Measurements from ENCODE around the gene FERMT2.

The FERMT2 gene

GRCh38 chr14:52860910-52861309 is 89.9 kb downstream of the FERMT2 start:
- DNase-seq = no peak

- no peak for DNase-seq
These were observed 90.6 kb downstream of the FERMT2 start for GRCh38 chr14:52860209-52860608.

DNA sequence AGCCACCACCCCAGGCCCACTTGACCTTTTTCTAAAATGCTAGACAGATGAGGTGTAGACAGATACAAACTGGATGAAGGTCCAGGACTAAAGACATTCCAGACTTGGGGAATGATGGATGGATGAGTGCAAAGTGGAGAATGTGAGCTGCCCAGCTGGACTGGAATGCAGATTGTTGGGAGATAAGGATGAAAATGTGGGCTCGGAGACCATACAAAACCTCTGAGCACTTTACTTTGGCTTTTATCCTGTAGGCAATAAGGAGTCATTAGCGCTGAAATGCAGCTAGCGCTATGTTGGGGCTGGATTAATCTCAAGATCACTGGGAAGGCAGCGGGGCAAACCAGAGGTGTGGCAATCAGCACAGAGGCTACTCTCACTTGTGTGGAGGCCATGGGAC is 94.7 kb downstream of the FERMT2 start:
- no peak for DNase-seq

DNA sequence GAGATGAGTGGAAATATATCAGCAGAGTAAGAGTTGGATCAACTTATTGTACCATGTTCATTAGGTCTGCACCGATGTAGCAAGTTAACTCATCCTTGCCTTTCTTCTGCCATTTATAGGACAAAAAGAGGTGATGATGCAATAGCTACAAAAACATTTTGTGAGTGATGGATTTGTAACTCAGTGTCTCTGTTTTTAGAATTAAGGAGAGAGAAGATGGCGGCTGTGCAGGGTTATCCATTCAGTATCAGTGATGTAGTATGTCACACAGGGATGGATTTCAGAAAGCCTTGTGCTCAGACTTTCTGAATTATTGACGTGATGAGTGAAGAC is 97.4 kb downstream of the FERMT2 start:
- no peak for DNase-seq

DNA sequence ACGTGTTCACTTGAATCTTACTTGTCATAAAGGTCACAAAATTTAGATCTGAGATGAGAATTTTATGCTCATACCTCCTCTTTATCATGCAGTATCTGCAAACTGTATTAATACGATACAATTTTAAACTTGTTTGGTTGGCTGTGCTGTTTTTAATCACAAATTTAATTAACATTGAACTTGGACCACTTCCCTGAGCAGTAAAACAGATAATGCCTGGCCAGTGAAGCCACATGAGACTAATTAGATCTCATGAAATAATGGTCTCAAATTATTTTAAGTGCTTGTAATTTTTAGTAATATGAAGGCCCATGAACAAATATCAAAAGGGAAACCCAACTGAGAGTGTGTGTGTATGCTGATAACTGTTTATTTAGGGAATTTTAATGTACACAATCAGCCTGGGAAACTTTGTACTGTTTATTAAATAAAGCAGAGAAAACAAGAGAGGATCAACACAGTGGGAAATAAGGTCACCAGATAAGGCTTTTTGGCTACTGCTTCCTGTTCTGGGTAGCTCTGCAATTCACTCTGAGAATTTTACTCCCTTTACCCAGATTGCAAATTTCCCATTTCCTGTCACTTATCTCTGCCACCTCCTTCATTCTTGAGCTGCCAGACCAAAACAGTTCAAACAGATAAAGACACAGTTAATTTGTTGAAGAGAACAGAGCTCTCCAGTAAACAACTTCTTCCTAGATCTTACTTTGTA is 97.9 kb downstream of the FERMT2 start:
- peak; percentile 14 for DNase-seq

GRCh38 chr14:52850451-52850909 is 100.4 kb downstream of the FERMT2 start:
- no peak for DNase-seq

DNA sequence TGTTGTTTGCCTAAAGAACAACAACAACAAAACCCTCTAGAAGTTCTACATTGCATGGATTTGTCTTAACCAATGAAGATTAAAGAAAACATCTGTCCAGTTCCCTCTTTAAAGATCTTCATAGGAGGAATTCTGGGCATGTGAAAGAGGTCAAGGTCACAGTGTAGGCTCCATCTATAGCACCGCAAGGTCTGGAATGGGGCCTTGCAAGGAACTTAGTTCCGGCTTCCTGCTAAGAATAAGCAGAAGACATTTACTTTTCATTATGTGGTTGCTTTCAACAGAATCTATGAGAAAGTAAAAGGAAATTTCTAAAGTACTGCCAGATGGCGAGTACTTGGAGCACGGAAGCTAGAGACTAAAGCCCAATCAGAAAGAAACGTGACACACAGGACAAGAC is 102.2 kb downstream of the FERMT2 start:
- no peak for DNase-seq

DNA sequence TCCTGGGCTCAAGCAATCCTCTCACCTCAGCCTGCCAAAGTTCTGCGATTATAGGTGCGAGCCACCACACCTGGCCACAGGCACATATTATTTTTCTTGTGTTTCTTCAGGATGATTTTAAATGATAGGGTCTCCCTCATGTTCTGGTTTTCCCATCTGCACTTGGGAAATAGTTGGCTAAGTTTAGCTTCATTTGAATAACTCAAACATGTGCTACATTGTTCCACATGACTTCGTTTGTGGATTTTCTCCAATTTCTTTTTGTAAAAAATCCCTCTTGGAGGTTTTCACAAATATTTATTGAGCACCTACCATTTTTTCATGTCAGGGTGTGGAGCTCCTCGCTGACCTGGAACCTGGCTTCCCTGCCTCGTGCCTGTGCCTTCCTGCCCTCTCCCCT is 104.3 kb downstream of the FERMT2 start:
- no peak for DNase-seq

DNA sequence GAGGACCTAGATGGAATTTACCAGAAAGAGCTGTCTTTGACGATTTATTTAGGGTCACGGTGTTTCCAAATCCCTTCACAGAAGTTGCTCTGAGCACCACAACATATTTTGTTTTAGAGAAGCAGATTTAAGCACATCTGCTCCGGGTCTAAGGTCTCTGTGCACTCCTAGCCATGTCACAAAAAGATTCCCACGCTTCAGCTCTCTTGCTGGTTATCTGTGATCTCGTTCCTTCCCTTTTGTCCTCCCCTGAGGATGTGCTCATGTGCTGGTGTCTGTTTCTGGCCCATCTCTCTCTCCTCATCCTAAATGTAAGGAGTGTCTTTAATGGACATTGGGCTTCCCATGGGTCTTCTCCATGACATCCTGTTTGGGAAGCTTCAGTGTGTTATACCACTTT is 105.8 kb downstream of the FERMT2 start:
- no peak for DNase-seq

DNA sequence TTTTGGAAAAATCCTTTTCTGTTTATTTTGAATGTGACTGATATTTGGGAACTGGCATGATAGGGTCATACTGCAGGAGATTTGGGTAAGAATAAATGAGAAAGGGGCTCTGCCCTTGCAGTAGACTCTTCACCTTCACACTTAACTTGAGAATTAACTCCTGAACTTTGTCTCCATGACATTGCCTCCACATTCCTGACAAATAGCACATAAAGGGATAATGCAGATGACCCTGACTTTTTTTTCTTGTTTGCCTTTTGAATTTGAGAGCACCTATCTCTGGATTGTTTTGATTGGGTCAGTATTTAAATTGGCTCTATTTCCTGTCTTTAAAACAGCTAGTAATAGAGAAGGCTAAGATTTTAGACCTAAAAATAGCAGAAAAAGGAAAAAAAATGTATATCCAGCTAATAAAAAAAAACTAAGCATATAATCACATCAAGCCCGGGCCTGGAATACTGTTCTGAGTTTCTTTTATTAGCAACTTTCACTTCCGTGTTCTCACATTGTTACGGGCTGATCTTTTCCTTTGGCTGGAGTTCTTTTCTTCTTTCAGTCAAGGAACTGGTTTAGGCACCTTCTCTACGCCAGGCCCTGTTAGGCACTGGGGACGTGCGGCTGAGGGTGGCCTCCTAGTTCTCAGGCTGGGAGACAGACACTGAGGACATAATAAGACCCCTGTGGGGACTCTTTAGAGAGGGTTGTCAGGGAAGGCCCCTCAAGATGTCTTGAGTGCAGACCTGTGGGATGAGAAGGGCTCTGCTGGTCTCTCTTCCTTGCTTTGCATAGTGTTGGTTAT is 106.4 kb downstream of the FERMT2 start:
- no peak for DNase-seq

- no peak for DNase-seq
These were observed 110.0 kb downstream of the FERMT2 start for GRCh38 chr14:52840877-52841276.

- DNase-seq = no peak
These were observed 113.4 kb downstream of the FERMT2 start for GRCh38 chr14:52837451-52837850.

DNA sequence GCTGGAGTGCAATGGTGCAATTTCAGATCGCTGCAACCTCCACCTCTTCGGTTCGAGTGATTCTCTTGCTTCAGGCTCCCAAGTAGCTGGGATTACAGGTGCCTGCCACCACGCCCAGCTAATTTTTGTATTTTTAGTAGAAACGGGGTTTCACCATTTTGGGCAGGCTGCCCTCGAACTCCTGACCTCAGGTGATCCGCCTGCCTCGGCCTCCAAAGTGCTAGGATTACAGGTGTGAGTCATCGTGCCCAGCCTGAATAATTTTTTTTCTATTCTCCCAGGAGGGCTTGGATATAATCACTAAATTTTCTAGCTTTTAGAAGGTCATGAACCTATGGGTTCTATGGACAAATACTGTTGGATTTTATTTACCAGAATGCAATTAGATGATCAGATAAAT is 114.8 kb downstream of the FERMT2 start:
- no peak for DNase-seq

DNA sequence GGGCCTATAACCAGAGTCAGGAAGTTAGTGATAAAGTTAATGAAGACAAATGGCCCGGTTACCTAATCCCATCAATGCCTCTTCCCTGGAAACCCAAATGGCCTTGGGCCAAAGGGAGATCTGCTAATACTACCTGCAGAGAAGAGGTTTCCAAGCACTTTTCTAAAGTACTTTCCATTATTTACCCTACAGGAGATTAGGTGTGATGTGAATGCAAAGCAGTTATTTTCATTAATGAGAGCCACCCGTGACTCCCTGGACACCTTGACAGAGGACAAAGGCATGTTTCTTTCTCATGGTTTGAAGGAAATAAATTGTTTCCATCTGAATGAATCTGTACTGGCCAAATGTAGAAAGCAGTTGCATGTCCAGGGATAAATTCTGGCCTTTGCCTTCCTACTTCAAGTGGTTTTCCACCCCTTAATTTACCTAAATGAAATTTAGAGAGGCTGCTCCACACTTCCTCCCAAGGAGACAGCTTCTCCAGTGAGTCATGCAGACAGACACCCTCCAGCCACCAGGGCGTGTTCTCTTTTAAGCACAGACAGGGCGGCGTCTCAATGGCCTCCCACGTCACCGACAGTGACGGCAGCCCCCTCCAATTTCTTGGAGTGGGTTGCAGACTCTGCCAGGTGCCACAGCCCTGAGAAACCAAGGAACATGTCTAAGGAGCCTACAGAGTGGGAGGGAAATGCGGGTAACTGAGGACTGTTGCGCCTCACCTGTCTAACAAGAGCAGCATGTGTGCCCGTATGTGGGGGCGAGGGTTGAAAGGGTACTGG is 115.5 kb downstream of the FERMT2 start:
- DNase-seq = peak; percentile 37

DNA sequence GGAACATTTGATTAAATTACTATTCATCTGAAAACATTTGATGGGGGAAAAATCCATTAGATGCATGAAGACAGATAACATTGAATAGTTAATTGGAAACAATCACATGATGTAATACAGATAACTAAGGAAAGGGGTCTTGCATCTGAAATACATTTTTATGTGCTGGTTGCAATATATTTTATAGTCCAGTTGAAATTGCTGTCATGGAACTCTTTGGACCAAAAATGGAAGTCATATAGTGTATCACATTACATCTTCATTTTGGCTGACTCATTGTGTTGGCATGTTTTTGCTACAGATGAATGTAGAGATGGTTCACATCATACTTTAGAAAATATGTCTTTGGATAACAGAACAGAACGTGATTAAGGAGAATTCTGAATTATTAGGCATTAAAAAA is 116.4 kb downstream of the FERMT2 start:
- no peak for DNase-seq

GRCh38 chr14:52833891-52834290 is 117.0 kb downstream of the FERMT2 start:
- DNase-seq = no peak

GRCh38 chr14:52829527-52830185 is 121.2 kb downstream of the FERMT2 start:
- no peak for DNase-seq

DNA sequence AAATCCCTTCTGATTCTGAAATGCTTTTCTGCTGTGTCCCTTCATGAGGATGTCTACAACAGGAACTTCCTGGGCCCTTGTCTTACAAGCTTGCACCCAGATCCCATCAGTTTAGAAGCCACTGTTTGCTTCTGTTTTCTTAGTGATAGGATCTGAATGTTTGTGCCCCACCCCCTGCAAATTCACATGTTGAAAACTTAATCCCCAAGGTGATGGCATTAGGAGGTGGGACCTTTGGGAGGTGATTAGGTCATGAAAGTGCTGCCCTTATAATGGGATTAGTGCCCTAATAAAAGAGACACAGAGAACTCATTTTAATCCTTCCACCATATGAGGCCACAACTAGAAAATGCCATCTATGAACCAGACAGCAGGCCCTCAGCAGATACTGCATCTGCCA is 123.4 kb downstream of the FERMT2 start:
- DNase-seq = no peak

- no peak for DNase-seq
These were observed 125.8 kb downstream of the FERMT2 start for GRCh38 chr14:52825085-52825484.

GRCh38 chr14:52824462-52824861 is 126.4 kb downstream of the FERMT2 start:
- no peak for DNase-seq

GRCh38 chr14:52821805-52822250 is 129.0 kb downstream of the FERMT2 start:
- DNase-seq = no peak

DNA sequence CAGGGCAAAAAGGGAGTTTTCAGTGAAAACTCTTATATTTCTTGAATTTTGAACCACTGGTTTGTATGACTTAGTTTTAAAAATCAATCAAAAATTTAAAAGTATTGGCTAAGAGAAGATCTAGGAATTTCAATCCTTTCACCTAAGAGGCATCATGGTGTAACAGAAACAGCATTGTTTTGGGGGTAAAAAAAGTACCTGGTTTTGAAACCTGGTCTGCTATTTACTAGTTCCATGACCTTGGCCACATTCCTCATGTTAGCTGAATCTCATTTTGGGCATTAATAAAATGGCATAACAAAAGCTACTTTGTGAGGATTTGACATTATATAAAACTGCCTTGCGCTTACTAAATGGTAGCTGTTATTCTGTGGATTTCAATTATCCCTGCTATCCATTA is 142.7 kb downstream of the FERMT2 start:
- no peak for DNase-seq

Measured in NCI-H2081 treated with DMSO at 0.1 percent for 48 hours (cell line).